Measurements from ENCODE around the gene DCAF10.
"Not testable (repeated sequence)": the region's sequence is repeated elsewhere in the genome, so short reads cannot be mapped to it uniquely, and the experiment has no call there.

The DCAF10 gene

GRCh38 chr9:37870799-37871176 lies 70.2 kb downstream of the DCAF10 start:
- no peak for FAIRE-seq

- no peak for FAIRE-seq
Measured at GRCh38 chr9:37873955-37874354, 73.4 kb downstream of the DCAF10 start.

GRCh38 chr9:37876376-37876775 lies 75.8 kb downstream of the DCAF10 start:
- FAIRE-seq = no peak

- no peak for FAIRE-seq
Measured at GRCh38 chr9:37880916-37881479, 80.4 kb downstream of the DCAF10 start.

GRCh38 chr9:37887977-37888583 lies 87.5 kb downstream of the DCAF10 start:
- FAIRE-seq = not testable (repeated sequence)

- FAIRE-seq = no peak
Measured at GRCh38 chr9:37889536-37889935, 88.9 kb downstream of the DCAF10 start.

GRCh38 chr9:37891042-37891441 lies 90.4 kb downstream of the DCAF10 start:
- FAIRE-seq = not testable (repeated sequence)

GRCh38 chr9:37892063-37892462 lies 91.5 kb downstream of the DCAF10 start:
- FAIRE-seq = no peak

GRCh38 chr9:37897665-37898064 lies 97.1 kb downstream of the DCAF10 start:
- FAIRE-seq = no peak

GRCh38 chr9:37899041-37899440 lies 98.4 kb downstream of the DCAF10 start:
- no peak for FAIRE-seq

- FAIRE-seq = no peak
Measured at GRCh38 chr9:37902131-37902530, 101.5 kb downstream of the DCAF10 start.

- FAIRE-seq = no peak
Measured at GRCh38 chr9:37902796-37903646, 102.4 kb downstream of the DCAF10 start.

GRCh38 chr9:37903647-37904444 lies 103.2 kb downstream of the DCAF10 start, which contains the start of gene SLC25A51:
SLC25A51 (minus strand) TSS chr9:37904127; CDS start chr9:37888550, 15,577 bp downstream.
- FAIRE-seq = peak; percentile 61

GRCh38 chr9:37904445-37905130 lies 104.0 kb downstream of the DCAF10 start:
- FAIRE-seq = no peak

GRCh38 chr9:37905131-37905505 lies 104.5 kb downstream of the DCAF10 start:
- FAIRE-seq = no peak

GRCh38 chr9:37905776-37906175 lies 105.2 kb downstream of the DCAF10 start:
- no peak for FAIRE-seq

GRCh38 chr9:37906312-37907239 lies 106.0 kb downstream of the DCAF10 start:
- no peak for FAIRE-seq

GRCh38 chr9:37908283-37908682 lies 107.7 kb downstream of the DCAF10 start:
- FAIRE-seq = no peak

GRCh38 chr9:37908698-37909186 lies 108.1 kb downstream of the DCAF10 start:
- no peak for FAIRE-seq

GRCh38 chr9:37909326-37909725 lies 108.7 kb downstream of the DCAF10 start:
- FAIRE-seq = no peak

GRCh38 chr9:37909836-37910235 lies 109.2 kb downstream of the DCAF10 start:
- not testable (repeated sequence) for FAIRE-seq
